HG02571 (cell line): Measurements from ENCODE around the gene ECEL1.
"Not testable (repeated sequence)": the region's sequence is repeated elsewhere in the genome, so short reads cannot be mapped to it uniquely, and the experiment has no call there.

Source experiments
- ATAC-seq: cut with Tn5 transposase; IDR thresholded peaks from one replicate; pipeline ENCODE4 v1.9.1; 2021; ENCODE audit warnings: mild to moderate bottlenecking, moderate library complexity; ENCODE audit not compliant: unreplicated experiment

Gene ECEL1

DNA sequence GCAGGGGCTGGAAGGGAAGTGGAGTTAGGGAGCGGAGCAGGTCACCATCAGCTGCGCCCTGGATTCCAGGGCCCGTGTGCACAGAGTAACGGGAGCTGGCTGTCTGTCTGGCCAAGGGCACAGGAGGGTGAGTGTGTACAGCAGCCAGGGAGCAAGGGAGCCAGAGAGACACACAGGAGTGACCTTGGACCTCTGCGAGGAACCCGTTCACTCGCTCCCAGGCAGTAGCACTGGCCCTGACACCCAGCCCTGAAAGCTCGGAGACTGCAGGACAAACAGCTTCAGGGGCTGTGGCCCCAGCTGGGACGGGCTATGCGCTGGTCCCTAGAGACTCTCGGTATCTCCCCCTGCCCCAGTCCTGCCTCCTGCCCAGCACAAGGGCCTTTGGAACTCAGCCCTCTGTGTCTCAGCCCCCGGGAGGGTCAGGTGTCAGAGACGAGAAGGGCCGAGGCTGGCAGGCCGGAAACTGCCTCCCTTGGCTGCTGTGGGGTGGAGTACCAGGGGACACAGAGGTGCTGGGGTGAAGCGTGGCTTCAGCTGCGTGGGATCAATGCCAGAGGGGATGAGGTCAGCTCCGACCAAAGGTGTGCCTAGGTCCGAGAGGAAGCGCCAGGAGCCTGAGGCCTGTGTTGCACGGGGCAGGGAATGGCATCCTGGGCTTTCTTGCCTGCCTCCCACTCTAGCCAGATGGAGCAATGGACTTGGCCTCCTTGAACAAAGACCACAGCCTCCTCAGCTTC, 43.8 kb downstream of the ECEL1 start:
- not testable (repeated sequence) for ATAC-seq

DNA sequence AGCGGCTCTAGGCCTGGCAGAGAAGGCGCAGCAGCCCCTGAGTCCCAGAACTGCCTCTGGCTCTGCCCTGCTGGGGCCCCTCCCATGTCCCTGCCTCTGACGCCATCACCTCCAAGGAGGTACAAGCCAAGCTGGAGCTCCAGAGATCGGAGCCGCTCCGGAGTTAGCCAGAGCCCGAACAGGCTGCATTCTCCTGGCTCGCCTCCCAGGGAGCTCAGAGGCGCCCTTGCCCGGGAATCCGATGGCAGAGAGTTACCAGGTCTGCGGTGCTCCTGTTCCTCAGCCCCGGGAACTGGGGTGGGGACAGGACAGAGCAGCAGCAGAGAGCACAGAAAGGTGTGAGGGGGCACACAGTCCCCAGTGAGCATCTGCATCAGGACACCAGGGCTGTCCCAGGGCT, 44.6 kb downstream of the ECEL1 start:
- not testable (repeated sequence) for ATAC-seq

DNA sequence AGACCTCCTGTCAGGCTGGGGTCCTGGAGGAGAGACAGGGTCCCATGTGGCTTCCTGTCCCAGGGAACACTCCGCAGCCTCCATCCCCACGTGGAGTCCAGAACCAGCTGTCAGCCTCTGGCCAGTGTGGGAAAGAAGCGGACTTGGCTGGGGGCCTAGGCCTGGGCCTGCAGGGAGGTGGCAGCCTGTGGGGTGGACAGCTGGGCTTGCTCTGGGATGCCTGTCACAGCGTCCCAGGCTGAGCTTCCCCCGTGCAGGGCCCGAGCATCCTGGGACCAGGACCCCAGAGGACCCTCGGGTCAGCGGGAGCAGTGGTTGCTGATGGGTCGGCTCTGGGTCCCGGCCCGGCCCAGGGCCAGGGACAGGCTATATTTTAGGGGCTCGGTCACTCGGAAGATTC, 45.2 kb downstream of the ECEL1 start:
- ATAC-seq = not testable (repeated sequence)

DNA sequence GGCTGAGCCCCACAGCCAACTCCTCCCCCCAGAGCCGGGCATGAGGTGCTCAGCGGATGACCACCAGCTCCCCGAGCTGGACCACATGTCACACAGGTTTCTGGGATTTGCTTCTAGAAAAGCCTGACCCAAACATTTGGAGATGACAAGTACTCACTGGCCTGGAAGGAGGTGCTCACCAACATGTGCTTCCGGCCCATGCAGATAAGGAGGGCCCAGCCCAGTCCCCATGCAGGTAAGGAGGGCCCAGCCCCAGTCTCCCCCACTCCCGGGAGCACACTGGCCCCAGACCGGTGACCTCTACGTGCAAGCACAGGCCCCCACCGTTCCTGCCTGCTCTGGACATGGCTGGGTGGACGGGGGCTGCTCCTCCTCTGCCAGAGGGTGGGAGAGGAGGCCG, 45.7 kb downstream of the ECEL1 start:
- not testable (repeated sequence) for ATAC-seq

DNA sequence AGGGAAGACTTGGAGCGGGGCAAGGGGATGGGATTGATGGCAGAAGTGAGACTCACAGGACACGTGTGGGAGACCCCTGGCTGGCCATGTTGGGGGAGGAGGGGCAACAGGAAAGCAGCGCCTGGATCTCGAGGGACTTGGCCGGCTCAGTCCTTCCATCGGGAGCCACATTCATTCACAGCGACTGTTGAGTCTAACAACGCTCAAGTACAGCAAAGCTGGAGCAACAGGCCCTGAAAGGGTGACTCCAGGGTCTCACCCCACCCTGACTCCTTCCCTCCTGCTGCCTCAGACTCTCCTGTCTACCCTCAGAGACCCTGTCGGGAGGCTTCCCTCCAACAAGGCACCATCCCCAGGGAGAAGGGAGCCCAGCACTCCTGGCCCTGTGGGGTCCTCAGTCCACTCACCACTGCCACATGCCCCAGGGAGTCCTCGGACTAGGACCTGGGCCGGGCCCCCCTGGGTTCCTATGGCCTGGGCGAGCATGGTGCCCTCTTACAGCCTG, 46.4 kb downstream of the ECEL1 start:
- ATAC-seq = no peak

DNA sequence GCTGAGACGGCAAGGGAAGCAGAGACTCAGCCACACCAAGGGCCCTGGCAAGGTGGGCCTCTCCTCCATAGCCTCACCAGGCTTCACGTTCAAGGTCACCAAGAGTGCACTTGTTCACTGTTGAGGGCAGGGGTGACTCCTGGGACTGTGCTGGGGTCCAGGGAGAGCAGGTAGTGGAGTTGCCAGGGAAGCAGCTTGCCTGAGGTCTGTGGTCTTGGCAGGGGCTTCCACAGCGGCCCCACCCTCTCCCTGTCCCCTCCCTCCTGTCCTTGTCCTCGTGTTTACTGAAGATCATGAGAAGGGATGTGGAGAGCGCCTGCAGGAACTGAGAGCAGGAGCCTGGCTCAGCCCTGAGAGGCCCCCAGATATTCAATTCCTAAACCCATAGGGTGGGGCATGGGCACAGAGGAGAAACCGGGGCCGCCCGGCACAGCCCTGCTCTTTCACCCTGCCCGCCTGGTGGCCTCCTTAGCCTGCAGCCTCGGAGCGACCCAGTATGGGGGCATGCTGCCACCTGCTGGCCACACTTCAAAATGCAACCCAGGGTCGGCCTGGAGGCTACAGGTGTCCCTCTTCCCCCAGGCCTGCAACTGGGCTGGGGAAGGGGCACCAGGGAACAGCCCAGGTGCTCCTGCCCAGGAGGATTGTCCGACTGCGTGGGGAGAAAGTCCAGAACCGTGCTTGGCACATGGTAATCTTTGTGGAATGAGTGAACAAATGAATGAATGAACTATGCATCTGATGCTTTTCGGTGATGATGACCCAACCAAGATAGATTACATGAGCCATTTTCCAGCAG, 47.2 kb downstream of the ECEL1 start:
- ATAC-seq = peak; percentile 76

DNA sequence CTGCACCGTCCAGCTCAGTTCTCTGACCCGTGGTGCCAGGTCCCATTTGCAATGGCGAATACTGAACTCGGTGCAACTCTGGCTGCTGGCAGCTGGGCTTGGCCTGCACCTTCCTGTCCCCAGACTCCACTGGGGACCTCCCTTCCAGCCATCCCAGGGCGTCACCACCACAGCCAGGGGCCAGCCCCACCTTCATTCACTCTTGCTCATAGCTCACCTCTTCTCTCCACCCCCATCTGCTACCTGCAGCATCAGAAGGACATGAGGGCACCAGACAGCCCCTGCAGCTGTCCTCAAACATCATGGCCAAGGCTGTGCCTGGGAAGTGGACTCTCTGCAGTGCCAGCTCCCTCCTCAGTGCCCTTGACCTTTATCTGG, 47.9 kb downstream of the ECEL1 start:
- no peak for ATAC-seq

DNA sequence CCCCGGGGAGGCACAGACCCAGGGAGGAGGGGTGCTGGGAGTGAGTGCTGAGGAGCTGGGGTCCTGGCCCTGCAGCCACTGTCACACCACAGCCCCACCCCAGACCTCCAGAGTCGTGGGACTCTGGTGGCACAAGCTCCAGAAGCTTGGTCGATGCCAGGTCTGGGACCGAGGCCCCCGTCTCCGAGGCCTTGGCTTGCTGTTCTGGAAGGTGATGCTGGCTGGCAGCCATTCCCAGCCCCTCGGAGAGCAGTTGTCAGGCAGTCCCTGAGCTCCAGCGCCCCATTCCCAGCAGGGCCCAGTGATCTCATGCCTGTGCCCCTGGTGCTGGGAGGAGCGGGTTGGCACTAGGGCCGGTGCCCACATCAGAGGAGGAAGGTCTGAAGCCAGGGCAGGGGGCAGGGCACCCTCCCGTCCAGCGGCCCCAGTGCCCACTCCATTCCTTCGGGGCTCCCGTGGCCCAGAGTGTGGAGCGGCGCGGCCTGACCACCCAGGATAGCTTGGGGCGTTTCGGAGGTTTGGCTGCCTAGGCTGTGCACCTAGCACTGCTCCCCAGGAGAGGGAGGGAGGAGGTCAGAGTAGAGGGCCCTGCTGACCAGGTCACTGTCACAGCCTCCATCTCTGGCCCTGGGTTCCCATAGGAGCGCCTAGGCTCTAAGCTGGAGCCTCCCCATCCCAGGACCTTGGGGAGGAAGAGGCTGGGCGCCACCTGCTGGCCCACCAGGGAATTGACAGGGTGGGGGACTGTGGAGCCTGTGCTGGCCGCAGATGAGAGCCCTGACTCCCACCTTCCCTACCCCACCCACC, 48.5 kb downstream of the ECEL1 start:
- no peak for ATAC-seq

DNA sequence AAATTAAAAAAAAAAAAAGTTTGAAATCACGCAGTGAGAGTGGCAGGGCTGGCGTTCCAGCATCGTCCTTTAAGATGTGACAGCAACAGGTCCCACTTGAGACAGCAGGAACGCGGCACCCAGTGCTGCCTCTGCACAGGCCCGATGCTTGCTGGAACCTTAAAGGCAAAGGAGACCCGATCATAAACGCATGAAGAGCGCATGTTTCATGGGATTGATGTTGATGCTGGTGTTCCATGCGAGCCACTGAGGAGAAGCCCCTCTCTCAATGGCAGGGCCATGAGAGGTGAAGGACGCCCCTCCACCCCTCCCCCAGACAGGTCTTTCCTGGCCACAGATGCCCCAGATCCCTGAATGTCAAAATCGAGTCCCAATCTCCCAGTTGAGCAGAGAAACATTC, 49.5 kb downstream of the ECEL1 start:
- ATAC-seq = no peak

DNA sequence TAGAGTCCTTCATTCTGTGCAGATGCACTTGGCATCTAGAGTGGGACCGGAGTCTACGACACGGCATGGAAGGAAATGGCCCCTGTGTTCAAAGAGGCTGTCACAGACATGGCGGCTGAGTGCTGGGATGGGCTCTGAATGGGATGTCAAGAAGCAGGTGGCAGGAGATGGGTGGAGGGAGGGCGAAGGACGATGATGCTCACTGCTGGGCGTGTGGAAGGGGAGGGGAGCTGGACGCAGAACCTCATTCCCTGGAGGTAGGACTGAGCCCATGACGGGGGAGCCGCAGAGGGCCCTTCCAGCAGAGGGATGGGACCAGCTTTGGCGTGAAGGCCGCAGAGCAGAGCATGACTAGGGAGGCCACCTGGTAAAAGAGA, 50.5 kb downstream of the ECEL1 start:
- no peak for ATAC-seq

DNA sequence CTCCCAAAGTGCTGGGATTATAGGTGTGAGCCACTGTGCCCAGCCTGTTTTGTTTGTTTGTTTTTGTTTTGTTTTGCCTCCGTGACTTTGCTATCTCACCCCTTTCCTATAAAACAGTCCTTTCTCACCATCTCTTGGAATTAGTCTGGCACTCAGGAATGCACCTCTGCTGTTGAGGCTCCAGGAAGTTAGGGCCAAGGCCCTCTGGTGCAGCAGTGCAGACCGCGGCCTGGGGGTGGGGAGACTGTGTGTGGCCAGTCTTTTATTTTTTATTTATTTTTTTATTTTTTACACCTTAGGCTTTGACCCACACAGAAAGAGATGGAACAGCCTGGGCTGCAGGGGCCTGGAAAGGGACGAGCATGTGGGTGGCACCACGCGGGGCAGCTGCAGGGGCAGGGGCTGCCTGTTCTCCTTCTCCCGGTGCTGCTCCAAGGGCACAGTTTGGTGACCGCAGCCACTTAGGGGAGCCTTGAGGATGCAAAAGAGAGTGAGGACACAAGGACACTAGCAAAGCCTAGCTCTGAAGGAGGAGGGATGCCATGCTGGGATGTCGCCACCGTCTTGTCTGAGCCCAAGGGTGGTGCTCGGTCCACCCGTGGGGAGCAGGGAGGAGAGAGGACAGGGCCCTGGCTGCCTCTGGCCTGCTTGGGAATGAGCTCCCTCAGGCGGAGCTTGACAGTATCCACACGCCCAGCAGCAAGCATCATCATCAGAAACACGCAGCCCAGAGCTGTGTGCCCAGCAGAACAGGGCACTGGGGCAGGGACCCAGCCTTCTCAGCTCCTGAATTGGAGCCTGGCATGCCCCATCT, 51.0 kb downstream of the ECEL1 start:
- ATAC-seq = no peak

DNA sequence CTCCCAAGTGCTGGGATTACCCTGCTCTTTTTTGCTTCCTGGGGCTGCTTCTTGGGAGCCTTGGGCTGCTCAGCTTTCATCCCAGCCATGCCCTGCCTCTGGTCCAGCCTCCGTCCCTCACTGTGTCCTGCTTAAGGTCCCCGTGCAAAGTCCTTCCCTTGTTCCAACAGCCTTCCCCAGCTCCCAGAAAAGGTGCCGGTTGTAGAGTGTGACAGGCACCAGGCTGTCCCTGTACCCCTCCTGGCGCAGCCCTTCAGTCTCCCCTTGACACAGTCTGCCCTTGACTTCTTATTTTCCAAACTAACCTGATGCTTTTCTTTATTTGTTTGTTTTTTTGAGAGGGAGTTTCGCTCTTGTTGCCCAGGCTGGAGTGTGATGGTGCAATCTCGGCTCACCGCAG, 51.8 kb downstream of the ECEL1 start:
- ATAC-seq = no peak

DNA sequence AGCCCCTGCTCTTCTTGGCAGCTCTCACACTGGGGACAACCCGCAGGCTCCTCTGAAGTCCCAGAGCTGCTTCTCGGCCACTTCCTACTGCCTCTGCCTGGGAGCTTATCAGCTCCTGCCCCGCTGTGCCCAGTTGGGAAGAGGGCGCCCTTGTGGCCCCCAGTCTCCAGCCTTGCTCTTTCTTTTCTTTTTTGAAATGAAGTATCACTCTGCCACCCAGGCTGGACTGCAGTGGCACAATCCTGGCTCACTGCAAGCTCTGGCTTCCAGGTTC, 52.3 kb downstream of the ECEL1 start:
- ATAC-seq = no peak

DNA sequence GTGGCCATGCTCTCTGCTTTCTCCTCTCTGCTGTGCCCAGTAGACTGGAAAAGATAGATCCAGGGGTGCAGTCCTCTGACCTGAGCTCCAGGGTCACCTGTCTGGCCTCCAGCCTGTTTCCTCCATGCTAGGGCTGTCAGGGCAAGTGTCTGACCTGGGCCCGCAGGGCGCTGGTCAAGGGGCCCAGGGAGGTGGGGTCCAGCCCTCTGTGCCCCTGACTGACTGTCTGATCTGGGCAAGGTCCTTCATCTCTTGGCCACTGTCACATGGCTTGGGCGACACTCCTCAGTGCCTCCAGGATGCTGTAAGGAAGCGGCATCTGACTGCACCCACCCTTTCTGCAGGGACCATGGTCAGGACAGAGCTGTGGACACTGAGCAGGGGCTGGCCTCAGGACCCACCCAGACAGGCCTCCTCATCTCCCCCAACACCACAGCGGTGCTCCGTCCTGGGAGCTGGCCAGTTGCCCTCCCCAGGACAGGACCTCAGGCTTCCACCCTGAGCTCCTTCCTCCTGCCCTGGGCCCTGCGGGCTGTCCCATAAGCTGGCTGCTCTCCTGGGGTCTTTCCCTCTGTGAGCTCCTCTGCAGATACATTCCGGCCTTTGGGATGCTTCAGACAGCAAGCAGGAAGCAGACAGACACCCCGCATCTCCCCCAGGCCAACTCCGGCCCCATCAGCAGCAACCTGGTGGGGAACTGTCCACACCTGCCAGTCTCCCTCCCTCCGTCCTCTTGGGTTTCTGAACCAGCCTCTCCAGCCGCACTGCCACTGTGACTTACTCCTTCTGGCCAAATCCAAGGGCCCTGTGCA, 52.9 kb downstream of the ECEL1 start:
- ATAC-seq = no peak

DNA sequence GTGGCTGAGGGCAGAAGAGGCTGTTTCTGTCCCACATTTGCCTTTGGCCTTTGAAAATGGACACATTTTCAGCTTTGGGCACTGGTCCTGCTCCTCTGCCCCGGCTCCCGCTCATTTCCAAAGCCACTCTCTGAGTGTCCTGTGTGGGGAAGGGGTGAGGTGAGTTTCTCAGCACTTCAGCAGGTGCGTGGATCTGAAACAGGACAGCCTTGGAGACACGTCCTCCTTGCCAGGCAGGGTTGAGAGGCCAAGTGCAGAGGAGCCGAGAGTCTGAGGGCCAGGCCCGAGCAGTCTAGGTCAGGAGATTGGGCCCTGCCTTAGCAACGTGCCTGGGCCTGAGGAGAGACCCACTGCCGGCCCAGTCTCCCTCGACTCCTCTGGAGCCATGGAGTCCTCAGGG, 53.5 kb downstream of the ECEL1 start:
- ATAC-seq = no peak

DNA sequence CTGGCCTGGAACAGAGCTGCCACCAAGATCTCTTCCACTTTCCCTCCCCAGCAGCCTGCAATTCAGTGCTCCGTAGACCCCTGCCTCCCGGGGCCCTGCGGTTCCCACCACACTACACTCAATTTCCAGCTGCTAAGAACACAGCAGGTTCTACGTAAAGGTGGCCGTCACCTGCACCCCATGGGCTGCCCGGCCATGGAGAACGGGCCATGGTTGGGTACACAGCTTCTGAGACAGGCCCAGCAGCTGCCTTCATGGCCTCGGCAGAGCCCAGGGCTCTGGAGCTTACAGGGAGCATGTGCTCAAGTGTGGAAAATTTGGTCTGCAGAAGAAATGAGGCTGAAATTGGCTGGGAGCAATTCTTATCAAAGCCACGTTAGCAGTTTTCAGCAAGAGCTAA, 54.0 kb downstream of the ECEL1 start:
- ATAC-seq = not testable (repeated sequence)

DNA sequence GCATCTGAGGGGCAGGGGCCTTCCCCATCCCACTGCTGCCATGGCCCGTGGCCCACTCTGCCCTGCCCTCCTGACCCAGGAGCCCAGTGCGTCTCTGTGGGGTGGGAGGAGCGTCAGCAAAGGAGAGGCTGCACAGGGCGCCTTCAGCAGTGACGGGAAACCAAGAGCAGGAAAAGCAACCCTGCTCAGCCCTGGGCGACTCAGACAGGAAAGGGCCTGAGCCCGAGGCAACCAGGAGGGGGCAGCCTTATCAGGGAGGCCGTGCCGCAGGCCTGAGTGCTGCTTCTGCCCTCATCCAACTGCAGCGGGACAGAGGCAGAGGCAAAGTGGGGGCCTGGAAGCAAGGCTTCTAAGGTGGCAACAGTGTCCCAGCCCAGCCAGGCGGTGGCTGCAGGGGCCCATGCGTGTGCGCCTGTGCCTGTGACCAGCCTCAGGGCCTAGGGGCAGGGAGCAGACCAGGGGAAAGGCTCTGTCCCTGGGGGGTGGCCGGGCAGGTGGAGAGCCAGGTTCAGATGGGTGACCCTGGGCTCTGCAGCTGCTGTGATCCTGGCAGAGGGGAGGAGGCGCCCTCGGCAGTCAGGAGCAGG, 54.9 kb downstream of the ECEL1 start:
- no peak for ATAC-seq

DNA sequence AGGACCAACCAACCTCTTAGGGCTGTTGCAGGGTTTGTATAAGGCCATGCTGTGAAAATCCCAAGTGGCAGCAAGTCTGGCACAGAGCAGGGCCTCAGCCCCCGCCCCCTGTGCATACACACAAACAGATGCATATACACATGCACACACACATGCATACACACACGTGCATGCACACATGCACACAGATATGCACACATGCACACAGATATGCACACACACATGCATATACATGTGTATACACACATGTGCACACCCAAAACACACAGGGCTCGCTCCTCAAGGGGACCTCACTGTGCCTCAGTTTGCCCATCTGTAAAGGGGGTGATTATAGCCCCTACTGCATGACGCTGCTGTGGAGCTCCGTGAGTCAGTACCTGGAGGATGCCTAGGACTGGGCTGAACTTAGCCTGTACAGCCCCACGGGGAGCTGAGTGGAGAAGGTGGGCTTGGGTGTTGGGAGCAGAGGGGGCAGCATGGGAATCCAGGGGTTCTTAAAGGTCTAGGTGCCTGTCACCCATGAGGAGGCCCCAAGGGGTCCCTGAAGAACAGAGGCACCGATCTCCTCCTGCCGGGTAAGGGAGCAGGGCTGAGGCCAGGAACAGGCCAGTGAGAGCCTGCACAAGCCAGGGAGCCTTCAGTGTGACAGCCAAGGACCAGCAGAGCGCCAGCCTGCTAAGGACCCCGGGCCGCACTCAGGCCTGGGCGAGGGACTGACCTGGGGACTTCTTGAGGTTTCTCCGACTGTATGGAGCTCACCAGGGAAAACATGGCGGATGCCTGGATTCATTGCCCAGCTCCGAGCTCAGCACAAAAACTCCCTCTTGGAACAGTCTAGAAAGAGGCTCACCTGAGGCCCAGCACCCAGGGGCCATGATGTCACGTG, 55.7 kb downstream of the ECEL1 start:
- ATAC-seq = no peak
